NCI-H146 (cell line): ENCODE data around the gene CADPS2.
A peak's percentile ranks its signal among the peaks of the same experiment; 100 is the strongest.

Experiments used
- DNase-seq: peaks from one replicate; lab custom pipeline; 2025; lab: John Stamatoyannopoulos, UW

The CADPS2 gene

DNA sequence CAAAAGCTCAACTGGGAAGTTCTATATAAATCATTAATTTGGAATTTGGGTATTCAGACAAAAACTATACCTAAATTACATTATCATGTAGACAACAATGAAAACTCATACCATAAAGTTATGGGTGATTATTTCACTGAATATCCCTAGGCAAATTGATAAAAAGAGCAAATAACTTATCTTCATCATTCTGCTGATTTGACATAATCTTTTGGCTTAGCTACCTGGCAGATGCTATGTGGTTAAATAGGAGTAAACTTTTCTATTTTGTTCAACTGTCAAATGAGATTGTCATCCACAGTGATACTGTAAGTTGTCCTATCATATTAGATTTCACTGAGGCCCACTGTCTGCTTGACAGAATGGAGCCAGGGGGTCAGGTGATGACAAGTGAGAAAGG lies 432.8 kb downstream of the CADPS2 start:
- DNase-seq: no peak

DNA sequence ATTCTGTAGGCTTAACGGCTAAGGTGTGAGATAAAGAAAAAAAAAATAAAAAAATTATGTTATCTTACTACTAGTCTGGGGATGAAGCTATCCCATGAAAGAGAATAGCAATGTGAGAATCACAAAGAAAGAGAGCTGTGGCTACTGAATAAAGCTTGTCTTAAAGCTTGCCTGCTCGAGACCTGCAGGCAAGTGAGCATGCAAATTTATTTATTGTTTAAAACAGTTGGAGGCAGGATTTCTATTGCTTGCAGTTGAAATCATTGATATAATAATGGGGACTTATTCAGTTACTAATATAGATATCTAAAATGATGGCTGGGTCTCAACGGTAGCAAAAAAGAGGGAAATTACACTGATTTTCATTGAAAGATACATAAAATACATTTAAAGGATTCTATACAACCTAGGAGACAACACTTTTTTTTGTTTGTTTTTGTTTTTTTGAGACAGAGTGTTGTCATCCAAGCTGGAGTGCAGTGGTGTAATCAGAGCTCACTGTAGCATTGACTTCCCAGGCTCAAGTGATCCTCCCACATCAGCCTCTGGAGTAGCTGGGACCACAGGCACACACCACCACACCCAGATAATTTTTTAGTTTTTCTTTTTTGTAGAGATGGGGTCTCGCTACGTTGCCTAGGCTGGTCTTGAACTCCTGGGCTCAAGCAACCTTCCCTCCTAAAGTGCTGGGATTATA lies 437.2 kb downstream of the CADPS2 start:
- DNase-seq: no peak

DNA sequence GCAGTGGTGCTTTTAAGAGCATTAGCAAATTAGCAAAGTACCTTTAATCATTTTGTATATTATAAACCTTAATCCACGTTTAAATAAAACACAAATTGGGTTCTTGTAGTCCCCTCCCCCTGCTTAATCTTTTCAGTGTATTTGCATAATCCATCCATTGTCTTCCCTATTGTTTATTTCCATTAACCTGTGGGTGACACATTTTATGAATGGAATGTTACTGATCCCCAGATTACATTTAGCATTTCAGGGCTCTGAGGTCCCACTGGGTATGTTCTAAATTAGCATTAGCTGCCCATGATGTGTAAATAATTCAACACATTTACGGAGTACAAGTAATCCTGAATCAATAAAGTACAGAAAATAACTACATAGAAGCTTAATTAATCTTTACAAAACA lies 443.3 kb downstream of the CADPS2 start:
- DNase-seq: no peak

DNA sequence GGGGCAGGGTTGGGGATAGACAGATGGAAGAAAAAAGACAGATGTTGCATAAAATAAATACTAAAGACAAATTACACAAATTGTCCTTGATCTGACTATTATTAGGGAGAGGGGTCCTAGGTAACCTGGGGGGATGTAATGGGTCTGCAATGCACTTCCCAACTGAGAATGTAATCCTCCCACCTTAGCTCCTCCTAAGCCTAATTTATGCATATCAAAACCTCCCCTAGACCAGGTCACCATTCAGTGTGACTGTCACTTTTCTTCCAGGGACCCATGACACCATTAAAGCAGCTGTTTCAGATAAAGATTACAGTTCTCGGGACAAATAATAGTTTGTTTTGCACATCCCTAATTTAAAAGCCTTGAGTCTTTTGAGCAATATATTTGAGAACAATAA lies 447.8 kb downstream of the CADPS2 start:
- DNase-seq: no peak

DNA sequence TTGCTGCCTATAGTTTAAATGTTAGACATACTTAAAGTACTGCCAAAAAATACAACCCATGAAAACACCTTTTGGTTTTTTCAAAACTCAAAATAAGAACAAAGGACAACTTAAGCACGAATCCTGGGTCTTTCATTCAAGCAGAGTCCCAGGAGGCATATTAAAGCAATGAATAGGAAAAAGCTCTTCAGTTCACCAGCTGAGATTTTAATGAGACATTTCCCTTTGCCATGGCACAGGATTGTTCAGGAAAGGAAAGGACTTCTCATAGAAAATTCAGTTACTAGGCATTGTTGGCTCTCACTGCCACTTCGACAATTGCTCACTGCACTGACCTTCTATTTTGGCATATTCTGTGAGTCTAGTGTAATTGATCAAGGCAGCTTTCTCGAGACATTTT lies 448.3 kb downstream of the CADPS2 start:
- no peak for DNase-seq

DNA sequence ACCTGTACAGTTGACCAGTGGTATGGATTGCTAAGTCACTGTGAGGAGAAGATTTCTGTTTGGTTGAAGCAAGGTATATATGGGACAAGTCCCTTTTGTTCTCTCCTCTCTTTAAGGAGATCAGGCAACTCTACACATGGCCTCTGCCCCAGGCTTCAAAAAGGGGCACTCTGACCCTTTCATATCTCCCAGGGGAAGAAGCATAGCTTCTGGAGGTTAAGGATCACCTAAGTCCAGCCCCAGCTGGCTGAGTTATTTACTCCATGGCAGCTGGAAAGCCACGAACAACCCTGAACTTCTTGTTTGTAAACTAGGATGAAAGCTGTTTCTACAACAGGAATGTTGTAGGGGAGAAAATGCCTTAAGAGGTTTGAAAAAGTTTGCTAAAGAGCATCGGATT lies 452.5 kb downstream of the CADPS2 start:
- DNase-seq: no peak

DNA sequence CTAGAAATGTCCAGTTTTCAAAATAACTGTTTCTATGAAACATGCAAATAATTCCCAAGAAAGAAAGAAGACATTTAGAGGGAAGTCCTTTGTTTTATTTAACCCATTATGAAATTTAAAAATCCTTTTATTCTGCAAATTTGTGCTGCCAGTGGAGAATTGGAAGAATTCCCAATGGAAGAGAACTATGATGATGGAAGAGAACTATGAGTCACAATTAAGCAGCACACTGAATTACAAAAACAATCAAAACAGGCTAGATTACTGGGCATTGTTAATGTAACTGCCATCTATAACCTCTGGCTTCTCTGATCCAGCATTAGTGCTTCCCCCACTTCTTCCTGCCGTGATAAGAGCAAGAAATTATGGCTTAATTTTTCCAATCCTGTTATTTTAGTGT lies 455.6 kb downstream of the CADPS2 start:
- DNase-seq: no peak

DNA sequence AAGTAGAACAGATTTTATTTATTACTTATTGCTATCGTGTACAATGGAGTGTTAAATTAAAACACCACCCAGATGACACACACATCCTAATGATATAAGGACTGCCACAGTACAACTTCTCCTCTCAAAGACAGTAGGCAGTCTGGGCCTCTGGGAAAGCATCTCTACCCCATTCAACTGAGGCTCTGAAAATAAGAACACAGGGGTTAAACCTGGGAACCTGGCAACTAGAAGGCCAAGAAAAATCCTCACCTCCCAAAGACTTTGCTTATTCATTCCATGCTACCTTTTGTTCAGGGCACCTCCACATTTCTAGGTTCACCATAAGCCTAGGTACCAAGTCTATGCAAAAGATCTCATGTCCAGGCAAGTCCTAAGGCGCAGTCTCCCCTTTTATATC lies 456.3 kb downstream of the CADPS2 start:
- no peak for DNase-seq

DNA sequence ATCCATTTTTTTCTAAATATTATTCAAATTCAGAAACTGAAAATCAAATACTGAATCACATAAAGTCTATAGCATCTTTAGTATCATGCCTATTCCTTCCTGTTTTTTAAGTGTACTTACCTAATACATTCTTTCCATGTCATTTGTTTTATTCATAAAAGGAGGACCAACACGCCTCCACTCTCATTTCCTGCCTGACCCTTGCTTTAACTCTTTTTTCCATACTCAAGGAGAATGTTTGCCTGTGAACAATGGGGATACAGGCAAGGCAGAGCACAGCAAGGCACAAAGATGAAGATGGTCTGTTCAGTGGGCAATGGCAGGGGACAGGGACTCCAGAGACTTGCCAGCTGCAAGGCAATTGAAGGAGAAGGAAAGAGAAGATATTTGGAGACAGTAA lies 460.5 kb downstream of the CADPS2 start:
- no peak for DNase-seq

DNA sequence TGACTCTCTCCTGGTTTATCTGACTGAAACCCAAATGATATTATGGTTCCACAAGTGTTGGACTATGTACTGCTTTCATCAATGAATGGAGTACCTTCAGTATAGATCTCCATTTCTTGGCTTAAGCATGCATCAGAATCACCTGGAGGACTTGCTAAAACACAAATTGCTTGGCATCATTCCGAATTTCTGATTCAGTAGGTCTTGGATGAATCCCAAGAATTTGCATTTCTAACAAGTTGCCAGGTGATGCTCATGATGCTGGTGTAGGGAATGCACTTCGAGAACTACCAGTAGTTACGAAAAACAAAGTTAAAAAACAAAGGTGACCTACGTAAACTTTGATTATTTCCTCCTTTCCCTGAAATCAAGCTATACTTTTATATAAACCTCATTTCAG lies 462.7 kb downstream of the CADPS2 start:
- DNase-seq: no peak

DNA sequence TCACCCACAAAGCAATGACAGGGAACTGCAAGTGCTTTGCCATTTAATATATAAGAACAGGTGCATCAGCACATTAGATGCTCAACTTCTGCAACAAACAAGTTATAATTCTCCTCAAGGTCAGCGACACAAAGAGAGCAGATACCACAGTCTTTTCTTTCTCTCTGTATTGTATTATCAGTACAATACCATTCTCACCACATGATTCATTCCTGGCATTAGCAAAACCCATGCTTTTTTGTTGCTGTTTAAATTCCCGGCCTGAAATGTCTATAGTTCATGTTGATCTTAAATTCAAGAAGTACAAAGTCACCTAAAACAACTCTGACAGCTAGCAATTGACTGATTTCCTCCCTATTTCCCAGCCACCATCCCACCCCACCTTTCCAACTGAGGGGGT lies 469.9 kb downstream of the CADPS2 start:
- DNase-seq: no peak

DNA sequence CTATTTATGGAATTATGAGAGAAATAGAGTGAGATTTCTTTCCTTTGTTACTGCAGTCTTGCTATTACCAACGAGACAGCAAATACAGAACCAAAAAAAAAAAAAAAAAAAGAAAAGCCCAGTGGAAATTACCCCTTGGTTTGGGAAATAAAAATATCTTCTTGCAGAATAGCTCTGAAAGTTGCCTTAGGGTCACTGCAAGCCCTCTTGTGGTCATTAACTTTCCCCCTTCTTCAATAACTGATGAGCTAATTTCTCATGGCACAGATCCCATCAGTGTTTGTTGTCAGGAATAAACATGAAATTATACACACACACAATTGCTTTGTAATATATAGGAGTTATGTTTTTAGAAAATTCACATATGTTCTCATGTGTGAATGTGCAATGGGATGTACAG lies 470.8 kb downstream of the CADPS2 start:
- DNase-seq: no peak

DNA sequence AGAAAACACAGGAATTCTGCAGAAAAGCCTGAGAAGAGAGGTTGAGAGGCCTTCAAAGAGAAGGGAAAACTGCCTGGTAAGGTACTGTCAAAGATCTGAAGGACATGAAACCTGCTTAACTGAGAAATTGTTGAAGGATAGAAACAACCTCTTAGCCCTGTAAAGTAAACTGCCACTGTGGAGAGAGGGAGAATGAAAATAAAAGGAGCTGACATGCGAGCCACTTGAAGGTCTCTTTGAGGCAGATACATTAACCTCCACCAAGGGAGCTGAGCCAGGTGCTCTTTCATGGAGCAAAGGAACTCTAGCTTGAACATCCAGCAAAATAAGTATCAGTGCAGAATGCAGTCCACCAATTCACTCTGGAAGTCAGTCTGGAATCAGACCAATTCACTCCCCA lies 472.9 kb downstream of the CADPS2 start:
- no peak for DNase-seq

DNA sequence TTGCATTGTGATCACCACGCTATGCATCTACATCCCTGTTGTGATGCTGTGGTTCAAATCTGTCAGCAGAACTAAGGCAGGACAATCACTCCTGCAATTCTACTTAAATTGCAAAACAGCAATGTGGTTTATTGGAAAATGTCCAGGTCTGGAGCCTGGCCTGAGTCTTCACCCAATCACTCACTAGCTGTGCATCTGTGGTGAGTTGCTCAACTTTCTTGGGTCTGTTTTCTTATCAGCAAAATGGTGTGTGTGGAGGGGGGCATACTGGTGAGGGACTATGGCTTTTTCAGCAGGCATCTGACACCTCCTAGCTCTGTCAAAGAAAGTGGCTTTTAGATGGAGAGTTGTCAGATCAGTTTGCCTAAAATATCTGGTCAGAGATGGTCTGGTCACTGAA lies 473.4 kb downstream of the CADPS2 start:
- DNase-seq: no peak

DNA sequence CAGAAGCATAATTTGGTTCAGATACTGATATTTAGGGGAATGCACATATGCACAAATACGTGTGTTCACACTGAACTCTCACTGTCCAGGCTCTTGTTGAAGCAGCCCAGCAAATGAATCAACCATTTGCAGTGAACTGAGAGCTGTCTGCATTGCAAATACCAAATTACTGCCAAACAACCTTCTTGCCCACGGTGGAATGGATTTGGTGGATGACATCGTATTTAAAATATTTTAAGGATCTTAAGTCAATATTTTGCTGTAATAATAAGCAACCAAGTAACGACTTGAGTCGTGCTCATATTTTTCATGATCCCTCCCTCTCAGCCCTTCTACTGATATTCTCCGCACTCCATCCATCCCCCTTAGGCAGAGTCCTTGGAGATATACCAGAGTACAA lies 473.8 kb downstream of the CADPS2 start:
- no peak for DNase-seq

DNA sequence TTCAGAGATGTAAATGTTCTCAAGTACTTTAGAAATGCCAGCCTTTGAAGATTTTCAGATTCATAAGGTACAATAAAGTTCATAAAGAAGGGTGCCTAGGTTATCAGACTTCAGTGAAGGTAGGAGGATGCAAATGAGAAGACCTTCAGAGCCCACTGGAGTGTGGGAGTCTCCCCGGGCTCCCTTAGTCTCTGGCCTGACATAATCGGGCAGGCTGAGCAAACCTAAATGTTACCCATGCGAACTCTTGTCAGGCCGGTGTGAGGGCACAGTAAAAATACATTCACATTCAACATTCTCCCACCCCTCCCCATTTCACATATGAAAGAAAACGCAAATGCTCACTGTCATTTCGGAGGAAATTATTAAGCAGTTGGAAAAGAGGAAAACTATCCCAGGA lies 479.1 kb downstream of the CADPS2 start:
- no peak for DNase-seq

DNA sequence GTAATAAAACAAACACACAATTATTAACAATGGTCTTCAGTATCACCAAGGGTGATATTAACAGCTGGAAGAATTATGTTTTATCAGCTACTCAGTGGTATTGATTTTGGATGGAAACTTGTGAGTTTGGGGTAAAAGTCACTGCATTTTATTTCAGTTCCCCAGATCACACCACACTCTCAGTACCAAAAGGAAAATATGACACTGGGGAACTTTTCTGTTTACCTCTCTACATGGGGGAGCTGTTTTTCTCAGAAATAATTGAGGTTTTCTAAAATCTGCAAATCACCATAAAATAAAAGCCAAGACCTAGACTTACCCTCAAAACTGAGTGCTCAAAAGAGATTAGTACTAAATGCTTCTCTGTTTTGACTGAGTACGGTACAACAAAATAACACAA lies 483.1 kb downstream of the CADPS2 start:
- no peak for DNase-seq

DNA sequence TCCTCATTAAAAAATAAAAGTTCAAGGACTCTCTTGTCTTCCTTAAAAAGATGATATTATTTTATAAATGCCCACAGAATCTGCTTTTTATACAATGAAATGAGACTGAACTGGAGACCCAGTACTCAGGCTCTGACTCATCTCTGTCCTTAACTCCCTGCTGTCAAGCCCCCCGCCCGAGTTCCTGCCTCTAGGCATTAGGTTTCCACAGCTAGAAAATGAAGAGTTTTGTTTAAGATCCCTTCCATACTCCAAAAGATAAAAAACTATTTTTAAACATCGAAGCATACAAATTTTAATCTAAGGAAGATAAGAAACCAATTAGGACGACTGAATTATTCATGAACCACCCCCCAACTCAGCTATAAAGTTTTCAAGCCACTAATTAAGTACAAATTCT lies 484.0 kb downstream of the CADPS2 start:
- peak; percentile 65 for DNase-seq

DNA sequence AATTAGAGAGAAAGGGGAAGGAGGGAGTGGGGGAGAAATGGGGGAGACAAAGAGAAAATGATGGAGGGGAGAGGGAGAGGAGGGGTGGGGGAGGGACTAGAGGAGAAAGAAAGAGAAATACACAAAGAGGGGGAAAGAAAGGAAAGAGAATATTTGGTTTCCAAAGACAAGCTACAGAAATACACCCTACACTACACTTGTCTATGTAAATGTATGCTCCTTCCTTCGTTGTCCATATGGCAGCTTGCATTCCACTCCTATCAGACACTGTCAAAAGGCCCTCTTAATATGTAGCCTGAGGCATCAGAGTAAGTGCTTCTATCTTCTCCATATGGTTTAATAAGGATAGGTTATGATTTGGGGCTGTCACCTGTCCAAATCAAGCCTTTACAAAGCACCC lies 488.9 kb downstream of the CADPS2 start:
- peak; percentile 59 for DNase-seq

DNA sequence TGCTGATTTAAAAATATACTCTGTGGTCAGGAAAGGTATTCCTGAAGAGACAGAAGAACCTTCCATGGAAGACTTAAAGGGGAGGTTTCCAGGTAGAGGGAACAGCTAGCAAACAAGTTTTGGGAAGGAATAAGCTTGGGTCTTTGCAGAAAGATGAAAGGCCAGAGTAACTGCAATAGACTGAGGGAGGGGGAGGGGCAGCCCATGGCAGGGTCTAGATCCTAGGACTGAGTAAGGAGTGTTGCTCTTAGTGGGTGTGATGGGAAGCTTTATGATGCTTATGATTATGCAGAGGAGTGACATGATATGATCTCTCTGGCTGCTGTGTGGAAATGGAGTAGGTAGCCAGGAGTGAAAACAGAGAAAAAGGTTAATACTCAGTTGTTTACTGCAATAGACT lies 491.7 kb downstream of the CADPS2 start:
- no peak for DNase-seq

DNA sequence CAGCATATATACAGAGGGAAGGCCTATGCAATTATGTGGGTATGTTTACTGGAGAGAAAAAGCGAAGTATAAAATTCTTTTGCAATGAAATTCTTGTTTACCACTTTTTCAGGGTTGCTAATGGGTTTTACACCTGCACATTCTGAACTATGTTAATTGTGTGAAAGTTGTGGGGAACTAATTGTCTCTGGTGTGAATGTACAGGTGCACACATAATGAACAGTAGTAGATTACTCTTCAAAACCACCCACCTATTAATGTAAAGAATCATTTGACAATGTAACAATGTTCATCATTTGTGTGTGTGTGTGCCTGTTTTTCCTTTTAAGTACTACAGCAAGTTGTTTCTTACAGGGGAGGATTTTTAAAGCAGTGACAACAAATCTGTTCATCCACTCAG lies 501.7 kb downstream of the CADPS2 start:
- no peak for DNase-seq

DNA sequence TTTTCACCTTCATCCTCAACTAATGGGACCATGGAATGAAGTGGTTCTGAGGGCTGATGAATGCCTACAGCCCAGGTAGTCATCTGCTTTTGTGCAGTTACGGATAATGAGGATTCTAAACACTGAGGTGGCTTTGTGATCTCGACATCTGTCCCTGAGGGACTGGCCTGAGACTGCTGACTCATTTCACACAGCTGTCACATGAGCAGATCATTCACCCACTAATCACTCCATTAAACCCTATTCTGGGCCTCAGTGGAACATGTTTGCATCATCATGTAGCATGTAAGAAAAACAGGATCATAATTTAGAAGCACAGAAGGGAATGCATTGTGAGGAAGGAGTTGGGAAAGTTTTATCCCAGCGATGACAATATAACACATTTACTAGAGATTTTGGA lies 502.3 kb downstream of the CADPS2 start:
- DNase-seq: peak; percentile 47

DNA sequence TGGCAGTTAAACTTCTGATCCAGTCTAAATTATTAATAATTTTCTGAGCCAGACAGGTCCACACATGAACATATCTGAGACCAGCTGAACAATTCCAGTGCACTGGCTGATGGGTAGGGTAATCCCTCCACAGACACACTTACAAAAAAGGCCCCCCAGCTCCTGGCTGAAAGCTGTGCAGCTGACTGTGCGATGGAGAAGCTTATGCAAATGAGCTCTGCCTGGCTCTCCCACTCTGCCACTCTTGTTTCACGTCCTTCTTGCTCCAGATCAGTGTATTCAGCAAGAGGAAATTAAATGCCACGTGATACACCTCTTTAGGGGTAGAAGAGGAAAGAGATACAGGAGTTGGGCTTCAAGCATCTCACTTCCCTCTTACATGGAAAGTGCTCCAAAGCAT lies 505.3 kb downstream of the CADPS2 start:
- no peak for DNase-seq

DNA sequence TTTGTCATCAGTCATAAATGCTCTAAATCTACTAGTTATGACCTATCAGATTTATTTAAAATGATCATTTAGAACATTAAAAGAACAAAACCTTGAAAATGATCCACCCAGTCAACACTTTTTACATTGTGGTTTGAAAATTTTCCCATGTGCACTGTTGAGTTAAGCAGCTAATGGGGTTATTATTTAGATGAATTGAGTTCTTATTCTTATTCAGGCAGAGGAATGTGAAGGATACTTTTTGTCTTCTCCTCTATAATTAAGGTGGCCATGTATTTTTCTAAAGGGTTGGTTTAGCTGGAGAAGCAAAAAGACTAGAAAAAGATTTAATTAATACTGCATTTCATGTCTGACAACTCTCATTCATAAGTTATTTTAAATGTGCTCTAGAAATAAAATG lies 506.8 kb downstream of the CADPS2 start:
- DNase-seq: no peak

DNA sequence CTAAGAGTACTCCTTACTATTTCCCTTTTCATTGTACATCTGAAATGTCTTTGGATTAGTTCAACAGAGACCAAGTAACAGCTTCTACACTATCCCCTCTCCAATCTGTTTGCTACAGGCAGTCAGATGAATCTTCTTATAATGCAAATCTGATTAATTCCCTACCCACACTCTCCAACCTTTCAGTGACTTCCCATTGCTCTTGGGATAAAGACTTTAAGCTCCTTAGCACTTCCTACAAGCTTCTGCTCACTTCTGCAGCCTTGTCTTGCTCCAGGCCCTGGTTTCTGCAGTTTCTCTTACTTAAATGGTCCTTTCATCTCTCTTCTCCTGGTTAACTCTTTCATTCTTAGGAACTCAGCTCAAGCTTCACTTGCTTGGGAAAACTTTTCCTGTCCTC lies 516.5 kb downstream of the CADPS2 start:
- no peak for DNase-seq
